ENCODE measurements around the gene LCOR. TPM values are rescaled to one million over a fixed set of nuclear protein-coding genes. Genes with fewer than 3 reads are reported as not detected.

Gene LCOR
- total RNA-seq, 1 experiment from 2014 or later, result 42.1 TPM

GRCh38 chr10:97038688-97039087, 206.6 kb downstream of the LCOR start:
- Mint-ChIP-seq H3K27ac (no peak overlapping the region; a peak in 1 of 7 replicates), H3K36me3 (ENCODE audit: insufficient read depth in 1 of 3, low read depth in 3 of 3) (no peaks in the 10 kb centered on the region), H3K4me3 (no peak overlapping the region; a peak in 1 of 5 replicates), H3K4me1 (peaks cover 22 to 26% of the 10 kb centered on the region in 2 experiments), H3K27me3 (ENCODE audit: low read depth) (peaks cover 20% of the 10 kb centered on the region), H3K9me3 (no peaks in the 10 kb centered on the region)
- no peaks in the 10 kb centered on the region for H3K9me3 ChIP-seq (ENCODE audit: control insufficient read depth, low read depth, low read length)
- no peak overlapping the region for H2BK120ac ChIP-seq (ENCODE audit: low read depth, low read length, poor library complexity, severe bottlenecking)
- no peak overlapping the region for H4K91ac ChIP-seq (ENCODE audit: insufficient read length, low read depth, low read length)
- H3K4ac ChIP-seq (ENCODE audit: low read depth, low read length), result no peak overlapping the region
- no peak for DNase-seq
- H4K8ac ChIP-seq (replicated peaks; ENCODE audit: insufficient read length, low read depth, low read length), result no peak overlapping the region
- H3K9ac ChIP-seq (ENCODE audit: extremely low read depth, insufficient read length, low read length), result no peak overlapping the region
- H2BK15ac ChIP-seq (ENCODE audit: low read depth, low read length), result no peak overlapping the region
- TF ChIP-seq, protein P1, sequence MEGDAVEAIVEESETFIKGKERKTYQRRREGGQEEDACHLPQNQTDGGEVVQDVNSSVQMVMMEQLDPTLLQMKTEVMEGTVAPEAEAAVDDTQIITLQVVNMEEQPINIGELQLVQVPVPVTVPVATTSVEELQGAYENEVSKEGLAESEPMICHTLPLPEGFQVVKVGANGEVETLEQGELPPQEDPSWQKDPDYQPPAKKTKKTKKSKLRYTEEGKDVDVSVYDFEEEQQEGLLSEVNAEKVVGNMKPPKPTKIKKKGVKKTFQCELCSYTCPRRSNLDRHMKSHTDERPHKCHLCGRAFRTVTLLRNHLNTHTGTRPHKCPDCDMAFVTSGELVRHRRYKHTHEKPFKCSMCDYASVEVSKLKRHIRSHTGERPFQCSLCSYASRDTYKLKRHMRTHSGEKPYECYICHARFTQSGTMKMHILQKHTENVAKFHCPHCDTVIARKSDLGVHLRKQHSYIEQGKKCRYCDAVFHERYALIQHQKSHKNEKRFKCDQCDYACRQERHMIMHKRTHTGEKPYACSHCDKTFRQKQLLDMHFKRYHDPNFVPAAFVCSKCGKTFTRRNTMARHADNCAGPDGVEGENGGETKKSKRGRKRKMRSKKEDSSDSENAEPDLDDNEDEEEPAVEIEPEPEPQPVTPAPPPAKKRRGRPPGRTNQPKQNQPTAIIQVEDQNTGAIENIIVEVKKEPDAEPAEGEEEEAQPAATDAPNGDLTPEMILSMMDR (conservative IDR thresholded peaks at IDR 0.05), result no peak
- no peak overlapping the region for H2BK12ac ChIP-seq (ENCODE audit: insufficient read length, low read depth, low read length)
- no peaks in the 10 kb centered on the region for H3K4me1 ChIP-seq (ENCODE audit: insufficient read depth, low read length)
- H3K18ac ChIP-seq (ENCODE audit: insufficient read length, low read depth, low read length), result no peak overlapping the region
- no peaks in the 10 kb centered on the region for H3K23me2 ChIP-seq (ENCODE audit: insufficient read length, low read depth, low read length, poor library complexity, severe bottlenecking)
- H3K23ac ChIP-seq (ENCODE audit: insufficient read length, low read depth, low read length), result no peak overlapping the region
- no peak overlapping the region for H2BK5ac ChIP-seq (ENCODE audit: insufficient read length, low read length)
- no peak overlapping the region for H3K14ac ChIP-seq (ENCODE audit: insufficient read depth, low read length)
- H3K79me2 ChIP-seq (ENCODE audit: insufficient read depth, low read length), result no peaks in the 10 kb centered on the region
- no CpG with 5 or more reads among the region's 7 CpGs for WGBS (ENCODE audit: extremely low coverage, insufficient read length, low lambda C conversion rate)
- H4K20me1 ChIP-seq (ENCODE audit: control insufficient read depth, insufficient read depth, insufficient read length), result no peaks in the 10 kb centered on the region
- H2AFZ ChIP-seq (ENCODE audit: low read length), result no peak overlapping the region
- no peaks in the 10 kb centered on the region for H3K27me3 ChIP-seq (ENCODE audit: insufficient read depth, low read length)
- H4K5ac ChIP-seq (ENCODE audit: insufficient read length, low read depth, low read length), result no peak overlapping the region
- no peak overlapping the region for H2BK20ac ChIP-seq (ENCODE audit: low read depth, low read length, poor library complexity, severe bottlenecking)
- no peak overlapping the region for H3K56ac ChIP-seq (ENCODE audit: insufficient read length, low read depth, low read length)
- no peak overlapping the region for H3T11ph ChIP-seq (ENCODE audit: low read length)
- H3K27ac ChIP-seq (ENCODE audit: insufficient read length, low read depth, low read length), result no peak overlapping the region
- H3K79me1 ChIP-seq (ENCODE audit: insufficient read depth, low read depth, low read length, poor library complexity, severe bottlenecking), result no peaks in the 10 kb centered on the region
- H2AK5ac ChIP-seq (ENCODE audit: insufficient read length, low read length), result no peak overlapping the region
- no peak overlapping the region for H3K4me2 ChIP-seq (ENCODE audit: insufficient read depth, insufficient read length, low read length)

Data from H9 (cell line).